NCI-H2196 (cell line): Measurements from ENCODE around the gene TRIM28.
"Not testable (repeated sequence)": the region's sequence is repeated elsewhere in the genome, so short reads cannot be mapped to it uniquely, and the experiment has no call there.

Experiments used
- DNase-seq: peaks from one replicate; lab custom pipeline; 2025; ENCODE audit not compliant: unreplicated experiment; lab: John Stamatoyannopoulos, UW

The TRIM28 gene

DNA sequence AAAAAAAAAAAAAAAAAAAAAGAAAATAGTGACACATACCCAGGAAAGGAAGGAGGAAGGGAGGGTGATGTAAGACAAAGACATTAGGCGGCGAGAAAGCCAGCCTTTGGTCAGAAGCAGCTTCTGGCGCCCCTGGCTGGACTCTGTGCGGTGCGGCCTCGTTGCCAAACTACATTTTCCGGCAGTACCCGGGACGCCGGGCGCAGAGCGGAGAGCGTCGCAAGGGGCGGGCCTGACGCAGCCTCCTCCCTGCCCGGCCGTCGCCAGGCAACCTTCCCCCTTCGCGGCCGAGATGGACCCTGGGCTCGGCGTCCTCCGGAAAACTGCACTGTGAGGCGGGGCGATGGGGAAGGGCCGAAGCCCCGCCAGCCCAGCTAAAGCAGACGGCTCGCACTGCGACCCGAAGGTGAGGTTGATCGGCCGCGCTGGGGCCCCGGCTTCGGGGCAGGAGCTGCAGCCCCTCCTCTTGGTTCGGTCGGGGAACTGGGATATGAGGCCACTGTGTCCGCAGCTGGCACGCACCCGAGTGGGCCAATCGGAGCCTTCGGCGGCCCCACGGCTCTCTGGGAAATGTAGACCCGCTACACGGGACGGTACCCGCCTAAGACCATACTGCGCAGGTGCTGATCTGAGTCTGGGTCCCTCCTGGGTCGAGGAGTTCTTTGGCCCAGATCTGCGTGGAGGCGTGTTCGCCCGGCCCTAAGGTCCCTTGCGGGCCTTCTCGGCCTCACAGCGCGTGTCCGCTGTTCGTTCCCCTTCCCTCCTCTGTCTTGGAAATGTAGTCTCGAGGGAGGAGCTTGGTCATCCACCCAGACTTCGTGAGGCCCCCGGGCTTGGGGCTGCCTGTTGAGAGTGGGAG lies 31.5 kb downstream of the TRIM28 start:
- no peak for DNase-seq

- not testable (repeated sequence) for DNase-seq
Measured at GRCh38 chr19:58577581-58577980, 33.7 kb downstream of the TRIM28 start.

- no peak for DNase-seq
Measured at GRCh38 chr19:58578012-58578925, 34.4 kb downstream of the TRIM28 start.

GRCh38 chr19:58579473-58580142 lies 35.7 kb downstream of the TRIM28 start:
- no peak for DNase-seq

DNA sequence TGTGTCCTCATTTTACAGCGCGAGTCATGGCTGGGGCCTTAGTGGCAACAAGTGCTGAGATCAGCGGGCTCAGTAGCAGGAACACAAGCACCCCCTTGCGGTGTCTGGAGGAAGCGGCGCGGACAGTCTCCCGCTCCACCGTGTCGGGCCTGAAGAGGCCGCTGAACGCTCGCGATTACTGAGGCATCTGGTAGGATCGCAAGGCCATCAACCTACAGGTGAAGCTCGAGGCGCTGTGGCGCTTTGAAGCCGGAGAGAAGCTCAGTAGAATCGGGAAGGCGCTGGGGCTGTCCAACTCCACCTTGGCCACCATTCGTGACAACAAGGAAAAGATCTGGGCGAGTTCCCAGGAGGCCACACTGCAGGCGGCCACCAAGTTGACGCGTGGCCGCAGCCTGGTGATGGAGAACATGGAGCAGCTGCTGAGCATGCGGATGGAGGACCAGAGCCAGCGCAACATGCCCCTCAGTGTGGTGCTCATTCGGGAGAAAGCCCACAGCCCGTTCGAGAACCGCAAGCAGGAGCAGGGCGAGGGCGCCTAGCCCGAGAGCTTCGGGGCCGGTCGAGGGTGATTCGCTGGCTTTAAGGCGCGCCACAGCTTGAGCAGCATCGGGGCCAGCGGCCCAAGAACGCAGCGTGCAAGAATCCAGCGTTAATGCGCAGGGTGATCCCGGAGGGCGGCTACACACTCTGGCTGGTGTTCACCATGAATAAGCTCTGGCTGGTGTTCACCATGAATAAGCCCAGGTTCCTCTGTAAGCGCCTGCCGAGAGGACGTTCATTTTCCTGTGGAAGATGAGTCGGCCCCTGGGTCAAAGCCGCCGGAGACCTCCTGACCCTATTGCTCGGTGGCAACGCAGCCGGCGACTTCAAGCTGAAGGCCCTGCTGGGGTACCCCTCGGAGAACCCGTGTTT lies 37.6 kb downstream of the TRIM28 start:
- no peak for DNase-seq

DNA sequence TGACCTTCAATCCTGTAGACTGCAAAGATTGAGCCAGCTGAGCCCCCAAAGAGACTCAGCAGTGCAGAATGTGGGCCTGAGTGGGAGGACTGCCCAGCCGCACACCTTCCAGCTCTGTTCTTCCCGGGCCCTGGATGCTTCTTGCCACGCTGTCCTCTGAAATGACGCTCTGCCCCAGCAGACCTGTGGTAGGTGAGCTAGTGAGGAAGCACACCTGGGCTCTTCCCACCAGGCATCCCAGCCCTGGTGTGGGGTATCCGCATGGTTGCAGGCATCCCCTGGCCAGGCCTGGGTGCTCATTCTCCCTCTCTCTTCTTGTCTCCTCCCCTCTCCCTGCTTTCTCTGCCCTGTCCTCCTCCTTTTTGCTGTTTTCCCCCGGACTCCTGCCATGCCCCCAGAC lies 39.1 kb downstream of the TRIM28 start:
- no peak for DNase-seq

GRCh38 chr19:58584498-58585441 lies 40.9 kb downstream of the TRIM28 start:
- no peak for DNase-seq

DNA sequence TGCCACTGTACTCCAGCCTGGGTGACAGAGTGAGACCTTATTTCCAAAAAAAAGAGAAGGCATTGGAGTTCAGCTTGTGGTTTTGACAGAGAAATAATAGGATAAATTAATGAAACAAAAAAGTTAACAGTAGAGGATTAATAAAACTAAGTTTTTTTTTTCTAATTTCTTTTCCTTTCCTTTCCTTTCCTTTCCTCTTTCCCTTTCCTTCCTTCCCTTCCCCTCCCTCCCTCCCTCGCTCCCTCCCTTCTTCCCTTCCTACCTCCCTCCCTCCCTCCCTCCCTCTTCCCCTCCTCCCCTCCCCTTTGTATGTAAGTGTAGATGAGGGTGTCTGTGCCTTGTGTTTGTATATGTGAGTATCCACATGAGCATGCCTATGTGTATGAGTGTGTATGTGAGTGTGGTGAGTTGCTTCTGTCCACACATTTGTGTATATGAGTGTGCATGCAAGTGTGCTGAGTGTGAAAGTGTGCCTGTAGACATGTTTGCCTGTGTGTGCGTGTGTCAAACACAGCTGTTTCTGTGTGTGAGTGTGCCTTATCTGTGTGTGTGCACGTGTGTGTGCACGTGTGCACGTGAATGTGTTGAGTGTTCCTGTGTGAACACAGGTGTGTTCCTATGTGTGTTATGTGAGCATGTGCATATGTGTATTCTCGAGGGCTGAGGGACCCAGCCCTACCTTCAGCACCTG lies 41.7 kb downstream of the TRIM28 start:
- no peak for DNase-seq

DNA sequence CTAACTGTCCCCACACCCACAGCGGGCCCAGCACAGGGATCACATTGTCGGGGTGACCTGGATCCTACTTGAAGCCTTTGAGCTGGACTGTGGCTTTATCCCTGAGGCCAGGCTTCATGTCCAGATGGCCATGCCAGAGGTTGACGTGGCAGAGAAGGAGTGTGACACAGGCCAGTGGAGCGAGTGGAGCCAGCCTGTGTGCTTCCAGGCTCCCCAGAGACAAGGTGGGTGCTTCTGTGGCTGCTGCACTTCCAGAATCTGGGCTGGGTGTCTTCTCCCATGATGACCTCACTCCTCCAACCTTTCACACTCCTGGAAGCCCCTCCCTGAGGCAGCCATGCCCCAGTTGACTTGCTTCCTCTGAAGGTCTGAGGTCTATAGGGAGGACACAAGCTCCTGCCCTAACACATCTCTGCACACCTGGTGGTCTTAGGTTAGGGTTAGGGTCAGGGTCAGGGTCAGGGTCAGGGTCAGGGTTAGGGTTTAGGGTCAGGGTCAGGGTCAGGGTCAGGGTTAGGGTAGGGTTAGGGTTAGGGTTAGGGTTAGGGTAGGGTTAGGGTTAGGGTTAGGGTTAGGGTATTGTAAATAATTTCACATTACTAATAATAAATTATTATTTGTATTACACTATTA lies 42.4 kb downstream of the TRIM28 start:
- DNase-seq = no peak
